ENCODE data around the gene PLCB2.

DNA sequence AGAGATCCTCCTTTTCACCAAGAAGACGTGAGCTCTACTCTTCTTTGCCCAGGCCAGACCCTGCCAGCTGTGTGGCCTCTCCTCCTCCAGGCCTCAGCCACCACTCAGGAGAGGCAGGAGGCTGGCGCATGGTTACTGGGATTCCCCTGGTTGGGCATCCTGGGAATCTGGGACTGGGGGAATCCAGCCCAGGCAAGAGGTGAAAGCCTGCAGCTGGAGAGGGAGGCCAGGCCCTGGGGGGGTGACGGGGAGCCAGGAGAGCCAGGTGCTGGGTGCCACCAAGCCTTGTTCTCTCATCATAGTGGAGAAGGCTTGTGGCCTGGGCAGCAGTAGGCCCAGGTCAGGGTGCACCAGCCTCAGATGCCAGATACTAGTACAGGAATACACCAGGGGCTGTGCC is 26.8 kb upstream of the PLCB2 start:
- TF ChIP-seq ZNF16 (tag by site-specific recombination; IDR thresholded peaks at IDR 0.05; ENCODE audit: low read depth) = no peak
- TF ChIP-seq, protein P1, sequence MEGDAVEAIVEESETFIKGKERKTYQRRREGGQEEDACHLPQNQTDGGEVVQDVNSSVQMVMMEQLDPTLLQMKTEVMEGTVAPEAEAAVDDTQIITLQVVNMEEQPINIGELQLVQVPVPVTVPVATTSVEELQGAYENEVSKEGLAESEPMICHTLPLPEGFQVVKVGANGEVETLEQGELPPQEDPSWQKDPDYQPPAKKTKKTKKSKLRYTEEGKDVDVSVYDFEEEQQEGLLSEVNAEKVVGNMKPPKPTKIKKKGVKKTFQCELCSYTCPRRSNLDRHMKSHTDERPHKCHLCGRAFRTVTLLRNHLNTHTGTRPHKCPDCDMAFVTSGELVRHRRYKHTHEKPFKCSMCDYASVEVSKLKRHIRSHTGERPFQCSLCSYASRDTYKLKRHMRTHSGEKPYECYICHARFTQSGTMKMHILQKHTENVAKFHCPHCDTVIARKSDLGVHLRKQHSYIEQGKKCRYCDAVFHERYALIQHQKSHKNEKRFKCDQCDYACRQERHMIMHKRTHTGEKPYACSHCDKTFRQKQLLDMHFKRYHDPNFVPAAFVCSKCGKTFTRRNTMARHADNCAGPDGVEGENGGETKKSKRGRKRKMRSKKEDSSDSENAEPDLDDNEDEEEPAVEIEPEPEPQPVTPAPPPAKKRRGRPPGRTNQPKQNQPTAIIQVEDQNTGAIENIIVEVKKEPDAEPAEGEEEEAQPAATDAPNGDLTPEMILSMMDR (tag by site-specific recombination; IDR thresholded peaks at IDR 0.05) = no peak
- TF ChIP-seq, protein P2, sequence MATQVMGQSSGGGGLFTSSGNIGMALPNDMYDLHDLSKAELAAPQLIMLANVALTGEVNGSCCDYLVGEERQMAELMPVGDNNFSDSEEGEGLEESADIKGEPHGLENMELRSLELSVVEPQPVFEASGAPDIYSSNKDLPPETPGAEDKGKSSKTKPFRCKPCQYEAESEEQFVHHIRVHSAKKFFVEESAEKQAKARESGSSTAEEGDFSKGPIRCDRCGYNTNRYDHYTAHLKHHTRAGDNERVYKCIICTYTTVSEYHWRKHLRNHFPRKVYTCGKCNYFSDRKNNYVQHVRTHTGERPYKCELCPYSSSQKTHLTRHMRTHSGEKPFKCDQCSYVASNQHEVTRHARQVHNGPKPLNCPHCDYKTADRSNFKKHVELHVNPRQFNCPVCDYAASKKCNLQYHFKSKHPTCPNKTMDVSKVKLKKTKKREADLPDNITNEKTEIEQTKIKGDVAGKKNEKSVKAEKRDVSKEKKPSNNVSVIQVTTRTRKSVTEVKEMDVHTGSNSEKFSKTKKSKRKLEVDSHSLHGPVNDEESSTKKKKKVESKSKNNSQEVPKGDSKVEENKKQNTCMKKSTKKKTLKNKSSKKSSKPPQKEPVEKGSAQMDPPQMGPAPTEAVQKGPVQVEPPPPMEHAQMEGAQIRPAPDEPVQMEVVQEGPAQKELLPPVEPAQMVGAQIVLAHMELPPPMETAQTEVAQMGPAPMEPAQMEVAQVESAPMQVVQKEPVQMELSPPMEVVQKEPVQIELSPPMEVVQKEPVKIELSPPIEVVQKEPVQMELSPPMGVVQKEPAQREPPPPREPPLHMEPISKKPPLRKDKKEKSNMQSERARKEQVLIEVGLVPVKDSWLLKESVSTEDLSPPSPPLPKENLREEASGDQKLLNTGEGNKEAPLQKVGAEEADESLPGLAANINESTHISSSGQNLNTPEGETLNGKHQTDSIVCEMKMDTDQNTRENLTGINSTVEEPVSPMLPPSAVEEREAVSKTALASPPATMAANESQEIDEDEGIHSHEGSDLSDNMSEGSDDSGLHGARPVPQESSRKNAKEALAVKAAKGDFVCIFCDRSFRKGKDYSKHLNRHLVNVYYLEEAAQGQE (tag by site-specific recombination; IDR thresholded peaks at IDR 0.05) = no peak
- TF ChIP-seq FEZF1 (tag by site-specific recombination; IDR thresholded peaks at IDR 0.05) = no peak
- no peak for TF ChIP-seq EGR2 (tag by site-specific recombination; IDR thresholded peaks at IDR 0.05; ENCODE audit: low read depth)
- TF ChIP-seq, protein P3, sequence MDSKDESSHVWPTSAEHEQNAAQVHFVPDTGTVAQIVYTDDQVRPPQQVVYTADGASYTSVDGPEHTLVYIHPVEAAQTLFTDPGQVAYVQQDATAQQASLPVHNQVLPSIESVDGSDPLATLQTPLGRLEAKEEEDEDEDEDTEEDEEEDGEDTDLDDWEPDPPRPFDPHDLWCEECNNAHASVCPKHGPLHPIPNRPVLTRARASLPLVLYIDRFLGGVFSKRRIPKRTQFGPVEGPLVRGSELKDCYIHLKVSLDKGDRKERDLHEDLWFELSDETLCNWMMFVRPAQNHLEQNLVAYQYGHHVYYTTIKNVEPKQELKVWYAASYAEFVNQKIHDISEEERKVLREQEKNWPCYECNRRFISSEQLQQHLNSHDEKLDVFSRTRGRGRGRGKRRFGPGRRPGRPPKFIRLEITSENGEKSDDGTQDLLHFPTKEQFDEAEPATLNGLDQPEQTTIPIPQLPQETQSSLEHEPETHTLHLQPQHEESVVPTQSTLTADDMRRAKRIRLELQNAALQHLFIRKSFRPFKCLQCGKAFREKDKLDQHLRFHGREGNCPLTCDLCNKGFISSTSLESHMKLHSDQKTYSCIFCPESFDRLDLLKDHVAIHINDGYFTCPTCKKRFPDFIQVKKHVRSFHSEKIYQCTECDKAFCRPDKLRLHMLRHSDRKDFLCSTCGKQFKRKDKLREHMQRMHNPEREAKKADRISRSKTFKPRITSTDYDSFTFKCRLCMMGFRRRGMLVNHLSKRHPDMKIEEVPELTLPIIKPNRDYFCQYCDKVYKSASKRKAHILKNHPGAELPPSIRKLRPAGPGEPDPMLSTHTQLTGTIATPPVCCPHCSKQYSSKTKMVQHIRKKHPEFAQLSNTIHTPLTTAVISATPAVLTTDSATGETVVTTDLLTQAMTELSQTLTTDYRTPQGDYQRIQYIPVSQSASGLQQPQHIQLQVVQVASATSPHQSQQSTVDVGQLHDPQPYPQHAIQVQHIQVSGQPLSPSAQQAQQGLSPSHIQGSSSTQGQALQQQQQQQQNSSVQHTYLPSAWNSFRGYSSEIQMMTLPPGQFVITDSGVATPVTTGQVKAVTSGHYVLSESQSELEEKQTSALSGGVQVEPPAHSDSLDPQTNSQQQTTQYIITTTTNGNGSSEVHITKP (tag by site-specific recombination; IDR thresholded peaks at IDR 0.05) = no peak
- no peak for TF ChIP-seq ZBTB21 (tag by site-specific recombination; IDR thresholded peaks at IDR 0.05)
- no peak for TF ChIP-seq ZNF629 (tag by site-specific recombination; IDR thresholded peaks at IDR 0.05)
- TF ChIP-seq, protein P4, sequence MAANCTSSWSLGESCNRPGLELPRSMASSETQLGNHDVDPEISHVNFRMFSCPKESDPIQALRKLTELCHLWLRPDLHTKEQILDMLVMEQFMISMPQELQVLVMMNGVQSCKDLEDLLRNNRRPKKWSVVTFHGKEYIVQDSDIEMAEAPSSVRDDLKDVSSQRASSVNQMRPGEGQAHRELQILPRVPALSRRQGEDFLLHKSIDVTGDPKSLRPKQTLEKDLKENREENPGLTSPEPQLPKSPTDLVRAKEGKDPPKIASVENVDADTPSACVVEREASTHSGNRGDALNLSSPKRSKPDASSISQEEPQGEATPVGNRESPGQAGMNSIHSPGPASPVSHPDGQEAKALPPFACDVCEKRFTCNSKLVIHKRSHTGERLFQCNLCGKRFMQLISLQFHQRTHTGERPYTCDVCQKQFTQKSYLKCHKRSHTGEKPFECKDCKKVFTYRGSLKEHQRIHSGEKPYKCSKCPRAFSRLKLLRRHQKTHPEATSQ (tag by site-specific recombination; IDR thresholded peaks at IDR 0.05) = no peak
